Measurements from ENCODE around the gene TUBD1.

Gene TUBD1

DNA sequence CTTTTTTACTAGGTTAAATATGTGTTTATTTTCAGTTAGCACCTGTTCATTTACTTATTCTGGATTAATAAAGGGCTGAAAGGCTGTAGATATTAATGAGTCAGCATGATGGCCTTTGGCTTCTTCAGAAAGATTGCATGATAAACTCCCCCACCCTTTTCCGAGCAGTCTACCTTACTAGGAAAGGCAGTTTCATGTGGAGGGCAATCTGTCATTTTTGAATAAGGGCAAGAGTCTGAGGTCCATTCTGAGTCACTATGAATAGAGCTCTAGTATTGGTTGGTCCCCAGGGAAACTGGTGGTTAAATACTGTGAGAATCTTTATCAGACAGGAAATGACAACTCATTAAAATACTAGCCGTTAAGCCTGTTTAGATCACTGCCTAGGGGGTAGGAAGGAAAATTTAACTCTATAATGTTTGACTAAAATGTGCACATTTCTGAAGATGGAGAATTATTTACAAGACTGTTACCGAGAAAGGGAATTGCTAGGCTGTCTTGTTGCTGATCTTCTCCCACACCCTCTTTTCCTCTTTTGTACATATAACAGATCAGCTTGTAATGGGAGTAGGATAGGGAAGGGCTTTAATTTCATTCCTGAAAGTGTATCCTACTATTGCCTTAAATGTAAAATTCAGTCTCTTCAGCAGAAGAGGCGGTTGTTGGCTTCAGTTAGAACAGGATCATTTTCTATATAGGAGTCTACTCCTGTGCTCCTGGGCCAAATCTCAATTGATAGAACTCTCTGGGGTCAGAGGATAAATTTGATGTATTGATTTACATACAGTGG, 63.3 kb downstream of the TUBD1 start:
- TF ChIP-seq, protein P1, sequence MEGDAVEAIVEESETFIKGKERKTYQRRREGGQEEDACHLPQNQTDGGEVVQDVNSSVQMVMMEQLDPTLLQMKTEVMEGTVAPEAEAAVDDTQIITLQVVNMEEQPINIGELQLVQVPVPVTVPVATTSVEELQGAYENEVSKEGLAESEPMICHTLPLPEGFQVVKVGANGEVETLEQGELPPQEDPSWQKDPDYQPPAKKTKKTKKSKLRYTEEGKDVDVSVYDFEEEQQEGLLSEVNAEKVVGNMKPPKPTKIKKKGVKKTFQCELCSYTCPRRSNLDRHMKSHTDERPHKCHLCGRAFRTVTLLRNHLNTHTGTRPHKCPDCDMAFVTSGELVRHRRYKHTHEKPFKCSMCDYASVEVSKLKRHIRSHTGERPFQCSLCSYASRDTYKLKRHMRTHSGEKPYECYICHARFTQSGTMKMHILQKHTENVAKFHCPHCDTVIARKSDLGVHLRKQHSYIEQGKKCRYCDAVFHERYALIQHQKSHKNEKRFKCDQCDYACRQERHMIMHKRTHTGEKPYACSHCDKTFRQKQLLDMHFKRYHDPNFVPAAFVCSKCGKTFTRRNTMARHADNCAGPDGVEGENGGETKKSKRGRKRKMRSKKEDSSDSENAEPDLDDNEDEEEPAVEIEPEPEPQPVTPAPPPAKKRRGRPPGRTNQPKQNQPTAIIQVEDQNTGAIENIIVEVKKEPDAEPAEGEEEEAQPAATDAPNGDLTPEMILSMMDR (IDR thresholded peaks at IDR 0.05; ENCODE audit: low read depth, low read length), result no peak
- H3K4me3 ChIP-seq (ENCODE audit: low read depth, low read length), result peak overlapping the region; percentile 47

DNA sequence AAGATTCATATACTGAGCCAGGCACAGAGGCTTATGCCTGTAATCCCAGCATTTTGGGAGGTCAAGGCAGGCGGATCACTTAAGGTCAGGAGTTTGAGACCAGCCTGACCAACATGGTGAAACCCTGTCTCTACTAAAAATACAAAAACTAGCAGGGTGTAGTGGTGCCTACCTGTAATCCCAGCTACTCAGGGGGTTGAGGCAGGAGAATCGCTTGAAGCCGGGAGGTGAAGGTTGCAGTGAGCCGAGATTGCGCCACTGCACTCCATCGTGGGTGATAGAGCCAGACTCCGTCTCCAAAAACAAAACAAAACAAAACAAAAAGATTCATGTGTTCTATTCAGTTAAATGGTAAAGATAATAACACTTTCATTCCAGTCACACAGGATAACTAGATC, 63.9 kb downstream of the TUBD1 start:
- H3K4me3 ChIP-seq (ENCODE audit: low read depth, low read length), result peak overlapping the region; percentile 47

DNA sequence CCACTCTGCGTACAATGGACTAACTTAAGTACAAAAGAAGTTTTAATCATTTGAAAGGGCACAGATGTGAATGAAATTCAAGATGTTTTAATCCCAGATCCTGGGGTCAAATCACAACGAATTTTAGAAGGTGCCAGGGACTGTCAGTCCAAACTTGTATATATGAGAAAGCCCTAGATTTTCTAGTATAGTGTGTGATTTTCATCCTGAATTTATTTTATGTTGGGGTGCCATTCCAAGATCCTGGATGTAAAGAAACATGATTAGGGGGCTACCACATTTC, 64.3 kb downstream of the TUBD1 start:
- TF ChIP-seq, protein P1 (IDR thresholded peaks at IDR 0.05; ENCODE audit: low read depth, low read length), result no peak
- no peak overlapping the region for H3K4me3 ChIP-seq (ENCODE audit: low read depth, low read length)

DNA sequence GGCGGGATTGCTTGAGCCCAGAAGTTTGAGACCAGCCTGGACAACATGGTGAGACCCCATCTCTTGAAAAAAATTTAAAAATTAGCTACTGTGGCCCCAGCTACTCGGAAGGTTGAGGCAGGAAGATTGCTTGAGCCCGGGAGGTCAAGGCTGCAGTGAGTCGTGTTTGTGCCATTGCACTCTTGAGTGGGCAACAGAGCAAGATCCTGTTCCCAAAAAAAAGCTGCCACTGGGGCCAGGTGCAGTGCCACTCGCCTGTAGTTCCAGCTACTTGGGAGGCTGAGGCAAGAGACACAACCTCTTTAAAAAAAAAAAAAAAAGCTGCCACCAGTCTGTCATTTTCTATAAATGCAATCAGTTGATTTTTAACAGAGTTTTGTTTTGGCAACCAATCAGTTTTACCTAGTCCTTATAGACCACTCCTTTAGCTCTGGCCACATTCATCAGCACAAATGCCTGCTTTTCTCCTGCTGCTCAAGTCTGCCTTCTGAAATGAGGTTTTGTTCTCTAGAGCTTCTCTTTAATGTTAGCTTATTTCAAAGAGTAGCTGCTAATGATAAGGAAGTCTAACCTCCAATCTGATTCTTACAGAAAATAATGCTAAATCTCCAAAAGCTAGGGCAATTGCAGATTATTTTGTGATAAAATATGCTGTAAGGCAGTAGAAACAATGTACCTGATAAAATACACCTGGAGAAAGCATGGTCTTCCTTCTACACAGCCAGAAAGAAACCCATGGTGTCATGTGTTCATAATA, 64.8 kb downstream of the TUBD1 start:
- TF ChIP-seq, protein P1 (IDR thresholded peaks at IDR 0.05; ENCODE audit: low read depth, low read length), result no peak

DNA sequence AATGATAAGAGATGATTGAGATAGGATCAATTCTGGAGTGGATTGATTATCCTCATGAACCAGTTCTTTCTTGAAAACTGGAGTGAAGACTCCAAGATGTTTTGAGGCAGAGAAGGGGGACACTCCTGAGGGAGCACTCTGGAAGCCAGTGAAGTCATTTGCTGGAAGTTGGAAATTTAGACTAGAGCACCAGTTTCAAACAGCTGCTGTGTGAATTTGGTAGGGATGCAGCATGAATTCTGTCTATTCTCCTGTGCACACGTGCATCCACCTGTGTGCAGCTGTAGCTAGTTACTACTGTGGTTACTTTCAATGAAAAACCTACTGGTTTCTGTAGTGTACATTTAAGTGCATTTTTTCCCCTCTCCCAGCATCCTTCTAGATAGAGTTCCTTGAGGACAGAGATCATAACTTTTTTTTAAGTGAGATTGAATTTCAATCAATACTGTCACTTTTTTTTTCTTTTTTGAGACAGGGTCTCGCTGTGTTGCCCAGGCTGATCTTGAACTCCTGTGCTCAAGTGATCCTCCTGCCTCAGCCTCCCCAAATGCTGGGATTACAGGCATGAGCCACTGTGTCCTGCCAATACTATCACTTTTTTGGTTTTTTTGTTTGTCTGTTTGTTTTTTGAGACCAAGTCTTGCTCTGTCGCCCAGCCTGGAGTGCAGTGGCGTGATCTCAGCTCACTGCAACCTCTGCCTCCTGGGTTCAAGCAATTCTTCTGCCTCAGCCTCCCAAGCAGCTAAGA, 65.9 kb downstream of the TUBD1 start:
- no peak overlapping the region for H3K4me3 ChIP-seq (ENCODE audit: low read depth, low read length)
- TF ChIP-seq, protein P1 (IDR thresholded peaks at IDR 0.05; ENCODE audit: low read depth, low read length), result no peak

More for the DNA sequence above, 64.8 kb downstream of the TUBD1 start:
- no peak overlapping the region for H3K4me3 ChIP-seq (ENCODE audit: low read depth, low read length)

DNA sequence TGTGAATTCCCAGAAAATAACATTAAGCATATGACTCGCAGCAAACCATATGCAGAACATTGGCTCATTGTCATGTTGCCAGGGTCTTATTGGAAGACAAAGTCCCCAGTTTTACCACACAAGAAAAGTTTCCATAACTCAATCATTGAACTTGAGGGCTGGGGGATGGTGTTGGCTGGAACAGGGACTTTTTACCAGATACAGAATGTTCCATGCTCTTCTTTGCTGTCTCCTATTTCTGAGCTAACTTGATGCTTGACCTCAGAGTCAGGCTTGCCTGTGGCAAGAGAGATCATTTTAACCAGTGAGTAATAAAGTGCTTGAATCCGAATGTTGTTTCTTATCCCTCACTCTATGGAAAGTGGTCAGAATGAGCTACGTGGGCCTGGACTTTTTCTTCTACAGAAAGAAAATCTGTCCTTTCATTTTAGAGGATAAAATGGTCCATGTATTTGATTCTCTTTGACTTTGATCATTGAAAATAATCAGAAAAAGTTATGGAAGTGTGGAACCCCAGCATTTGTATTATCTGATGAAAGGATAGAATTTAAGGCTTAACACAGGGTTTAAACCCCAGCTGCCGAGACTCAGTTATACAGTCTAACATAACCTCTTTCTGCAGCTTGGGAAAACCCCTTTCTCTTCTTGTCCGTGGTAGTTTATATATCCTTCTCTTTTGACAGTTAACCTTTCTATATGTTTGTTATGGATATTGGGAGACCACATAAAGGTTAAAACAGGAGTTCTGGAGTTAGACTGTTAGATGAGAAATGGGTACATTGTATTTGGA, 67.0 kb downstream of the TUBD1 start:
- H3K4me3 ChIP-seq (ENCODE audit: low read depth, low read length), result no peak overlapping the region
- TF ChIP-seq, protein P1 (IDR thresholded peaks at IDR 0.05; ENCODE audit: low read depth, low read length), result no peak

DNA sequence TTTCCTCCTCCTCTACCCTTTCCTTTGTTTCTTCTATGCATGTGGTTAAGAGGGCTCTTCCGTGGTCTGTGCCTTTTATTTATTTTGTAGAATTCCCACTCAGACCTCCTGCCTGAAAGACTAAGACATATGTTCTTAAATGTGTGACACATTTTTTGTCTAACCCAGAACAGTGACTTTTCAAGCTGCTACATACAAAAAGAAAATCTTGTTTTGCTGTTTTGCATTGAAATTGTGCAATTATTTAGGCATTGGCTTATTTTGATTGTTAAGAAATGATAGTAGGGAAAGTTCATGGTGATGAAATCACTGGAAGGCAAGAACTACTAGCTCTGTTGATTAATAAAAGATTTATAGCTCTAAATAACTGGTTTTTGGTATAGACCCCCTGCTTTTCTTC, 76.8 kb downstream of the TUBD1 start:
- TF ChIP-seq, protein P1 (IDR thresholded peaks at IDR 0.05; ENCODE audit: low read depth, low read length), result no peak
- H3K4me3 ChIP-seq (ENCODE audit: low read depth, low read length), result no peak overlapping the region
